Neural progenitor cell (in vitro differentiated cells): Measurements from ENCODE around the gene ZNF556. TPM values are rescaled to one million over a fixed set of nuclear protein-coding genes. Genes with fewer than 3 reads are reported as not detected.

ENCODE experiments used
- DNase-seq: peaks from one replicate; pipeline ENCODE4 v3.0.0-alpha.2; 2016; ENCODE audit warnings: low spot score
- H2AFZ ChIP-seq: fragments of 200-600 bp; sonication (generic); replicated peaks from 2 replicates; pipeline ENCODE4 v1.6.1; 2016; ENCODE audit warnings: antibody characterized with exemption
- H3F3A ChIP-seq: fragments of 200-600 bp; sonication (generic); 2 replicates; pipeline ENCODE4 v1.6.1; 2016; ENCODE audit warnings: antibody characterized with exemption, low read depth
- H3K27ac ChIP-seq: fragments of 200-600 bp; sonication (generic); 2 replicates; pipeline ENCODE4 v1.5.1; 2016; ENCODE audit warnings: mild to moderate bottlenecking
- H3K27me3 ChIP-seq: fragments of 200-600 bp; sonication (generic); 2 replicates; pipeline ENCODE4 v1.6.1; 2016; ENCODE audit warnings: mild to moderate bottlenecking, moderate library complexity
- H3K36me3 ChIP-seq: fragments of 200-600 bp; sonication (generic); 2 replicates; pipeline ENCODE4 v1.5.1; 2016
- H3K4me1 ChIP-seq: fragments of 200-600 bp; sonication (generic); 2 replicates; pipeline ENCODE4 v1.6.1; 2016; ENCODE audit warnings: mixed run types
- H3K4me2 ChIP-seq: fragments of 200-600 bp; sonication (generic); 2 replicates; pipeline ENCODE4 v1.6.1; 2016
- H3K4me3 ChIP-seq: fragments of 200-600 bp; sonication (generic); 2 replicates; pipeline ENCODE4 v1.5.1; 2016
- H3K79me2 ChIP-seq: fragments of 200-600 bp; sonication (generic); 2 replicates; pipeline ENCODE4 v1.6.1; 2016; ENCODE audit warnings: low read depth
- H3K9ac ChIP-seq: fragments of 200-600 bp; sonication (generic); 2 replicates; pipeline ENCODE4 v1.6.1; 2016
- H3K9me3 ChIP-seq: fragments of 200-600 bp; sonication (generic); 2 replicates; pipeline ENCODE4 v1.5.1; 2016; ENCODE audit warnings: low read depth
- H4K20me1 ChIP-seq: fragments of 200-600 bp; sonication (generic); 2 replicates; pipeline ENCODE4 v1.6.1; 2016; ENCODE audit warnings: low read depth
- H3K27ac Mint-ChIP-seq: 3 replicates; pipeline ENCODE4 v1.8.0; 2021; ENCODE audit warnings: mixed read lengths
- H3K27me3 Mint-ChIP-seq: 2 replicates; pipeline ENCODE4 v1.8.0; 2022; ENCODE audit warnings: low read depth, mild to moderate bottlenecking, inconsistent platforms, moderate library complexity, mixed read lengths; ENCODE audit not compliant: insufficient read depth
- H3K36me3 Mint-ChIP-seq: 3 replicates; pipeline ENCODE4 v1.8.0; 2021; ENCODE audit warnings: mixed read lengths
- H3K4me1 Mint-ChIP-seq: 3 replicates; pipeline ENCODE4 v1.8.0; 2021; ENCODE audit warnings: mixed read lengths
- H3K4me3 Mint-ChIP-seq: 3 replicates; pipeline ENCODE4 v1.8.0; 2021; ENCODE audit warnings: mild to moderate bottlenecking, moderate library complexity, mixed read lengths
- H3K9me3 Mint-ChIP-seq: 3 replicates; pipeline ENCODE4 v1.8.0; 2020; ENCODE audit warnings: mixed read lengths
- CTCF ChIP-seq: fragments of 200-600 bp; sonication (generic); IDR thresholded peaks from 2 replicates; pipeline ENCODE4 v1.5.1; 2017; ENCODE audit warnings: antibody characterized with exemption, mild to moderate bottlenecking
- EZH2 ChIP-seq: fragments of 200-600 bp; sonication (generic); IDR thresholded peaks from 2 replicates; pipeline ENCODE4 v1.6.1; 2017; ENCODE audit warnings: antibody characterized with exemption, mild to moderate bottlenecking, moderate library complexity
- EZH2phosphoT487 ChIP-seq: fragments of 200-600 bp; sonication (generic); IDR thresholded peaks from 2 replicates; pipeline ENCODE4 v1.6.1; 2017; ENCODE audit warnings: antibody characterized with exemption
- total RNA-seq: library from RNA; depleted of rRNA; stranded (reverse); fragments of >200 nt; gene quantifications from 2 replicates; pipeline ENCODE4 v1.2.3, GENCODE V29; 2015; ENCODE audit warnings: low replicate concordance

Gene ZNF556
- total RNA-seq, 1 donor from 2014 or later: not detected

GRCh38 chr19:2877398-2878331 lies 10.5 kb downstream of the ZNF556 start:
- no peaks in the 10 kb centered on the region for H3K4me1 ChIP-seq
- Mint-ChIP-seq H3K4me1 (no peaks in the 10 kb centered on the region), H3K4me3 (no peak overlapping the region), H3K27me3 (peaks cover 4% of the 10 kb centered on the region), H3K9me3 (peaks cover 47% of the 10 kb centered on the region), H3K36me3 (no peaks in the 10 kb centered on the region), H3K27ac (no peak overlapping the region)
- no peak overlapping the region for H3K27ac ChIP-seq
- peaks cover 26% of the 10 kb centered on the region for H3K9me3 ChIP-seq
- H3F3A ChIP-seq: peaks cover 4% of the 10 kb centered on the region
- H2AFZ ChIP-seq: no peak overlapping the region
- H3K27me3 ChIP-seq: no peaks in the 10 kb centered on the region
- no peaks in the 10 kb centered on the region for H3K36me3 ChIP-seq
- no peak overlapping the region for H3K4me2 ChIP-seq
- no peak for TF ChIP-seq EZH2phosphoT487
- TF ChIP-seq EZH2: no peak
- TF ChIP-seq CTCF: no peak
- no peak overlapping the region for H3K4me3 ChIP-seq
- no peaks in the 10 kb centered on the region for H3K79me2 ChIP-seq
- no peak for DNase-seq
- no peak overlapping the region for H3K9ac ChIP-seq
- no peaks in the 10 kb centered on the region for H4K20me1 ChIP-seq

GRCh38 chr19:2883686-2884439 lies 16.7 kb downstream of the ZNF556 start:
- Histone ChIP-seq H3K36me3 (no peaks in the 10 kb centered on the region), H3K9ac (no peak overlapping the region), H3K27me3 (no peaks in the 10 kb centered on the region), H3K4me1 (no peaks in the 10 kb centered on the region), H4K20me1 (no peaks in the 10 kb centered on the region), H2AFZ (no peak overlapping the region), H3K27ac (no peak overlapping the region), H3K4me3 (no peak overlapping the region), H3F3A (no peaks in the 10 kb centered on the region), H3K79me2 (no peaks in the 10 kb centered on the region), H3K9me3 (peaks cover 3% of the 10 kb centered on the region), H3K4me2 (no peak overlapping the region)
- no peaks in the 10 kb centered on the region for H3K4me1 Mint-ChIP-seq
- H3K4me3 Mint-ChIP-seq: no peak overlapping the region
- TF ChIP-seq CTCF: no peak
- no peak for TF ChIP-seq EZH2
- no peak for TF ChIP-seq EZH2phosphoT487
- no peaks in the 10 kb centered on the region for H3K36me3 Mint-ChIP-seq
- peaks cover 5% of the 10 kb centered on the region for H3K27me3 Mint-ChIP-seq
- H3K27ac Mint-ChIP-seq: no peak overlapping the region
- no peak for DNase-seq
- peaks cover 29% of the 10 kb centered on the region for H3K9me3 Mint-ChIP-seq

GRCh38 chr19:2885736-2886135 lies 18.6 kb downstream of the ZNF556 start:
- H3K27me3 Mint-ChIP-seq: peaks cover 5% of the 10 kb centered on the region
- H3K4me3 Mint-ChIP-seq: no peak overlapping the region
- no peak overlapping the region for H3K27ac Mint-ChIP-seq
- Histone ChIP-seq H2AFZ (no peak overlapping the region), H3K36me3 (no peaks in the 10 kb centered on the region), H3K79me2 (no peaks in the 10 kb centered on the region), H4K20me1 (no peaks in the 10 kb centered on the region), H3K4me2 (no peak overlapping the region), H3F3A (no peaks in the 10 kb centered on the region), H3K9ac (no peak overlapping the region), H3K4me1 (no peaks in the 10 kb centered on the region), H3K27me3 (no peaks in the 10 kb centered on the region), H3K9me3 (no peaks in the 10 kb centered on the region), H3K27ac (no peak overlapping the region), H3K4me3 (no peak overlapping the region)
- DNase-seq: no peak
- H3K36me3 Mint-ChIP-seq: no peaks in the 10 kb centered on the region
- no peaks in the 10 kb centered on the region for H3K4me1 Mint-ChIP-seq
- H3K9me3 Mint-ChIP-seq: peaks cover 25% of the 10 kb centered on the region
- TF ChIP-seq EZH2phosphoT487 (no peak), EZH2 (no peak), CTCF (no peak)
